NCI-H2029 treated with DMSO at 0.1 percent for 48 hours (cell line): ENCODE data around the gene IL1RAPL2.

Source experiments
- DNase-seq: peaks from one replicate; lab custom pipeline; 2025; lab: John Stamatoyannopoulos, UW

Gene IL1RAPL2

GRCh38 chrX:105816517-105816916 lies 1250.5 kb downstream of the IL1RAPL2 start:
- DNase-seq, result no peak
